Measurements from ENCODE around the gene NOTO.

NOTO gene

GRCh38 chr2:73260338-73260984, 58.1 kb downstream of the NOTO start:
- peak; percentile 69 for DNase-seq (ENCODE audit: low read depth)
- H3K4me3 ChIP-seq (ENCODE audit: low read depth, low read length), result no peak overlapping the region

More at GRCh38 chr2:73260338-73260984, 58.1 kb downstream of the NOTO start:
- peak; percentile 69 for TF ChIP-seq CTCF (conservative IDR thresholded peaks at IDR 0.05; ENCODE audit: low read depth, low read length)
